A549 (cell line): ENCODE data around the gene C6orf163. TPM values are rescaled to one million over a fixed set of nuclear protein-coding genes. Genes with fewer than 3 reads are reported as not detected.

Experiments used
- ATAC-seq, 2 experiments: fragments of 200-7000 bp in 1 of 2; fragments of >200 bp in 1 of 2; cut with Nextera tagmentation in 1 of 2; cut with Tn5 transposase in 1 of 2; 3 replicates each; pipeline versions ENCODE4 v1.8.0 to v1.9.1; 2018 to 2020; ENCODE audit warnings: mild to moderate bottlenecking in 1 of 2, moderate library complexity in 1 of 2
- CTCF ChIA-PET: fragments of 300-600 bp; sonication (Branson Sonifier 250); formaldehyde crosslinking; extraction: SDS; loops from one replicate; lab custom pipeline; 2021; ENCODE audit warnings: antibody characterized with exemption, inconsistent platforms; lab: Yijun Ruan, JAX
- POLR2A ChIA-PET: fragments of 350-600 bp; formaldehyde crosslinking; extraction: SDS; loops from one replicate; lab custom pipeline; 2021; ENCODE audit warnings: antibody characterized with exemption, inconsistent platforms; lab: Yijun Ruan, JAX
- DNase-seq, 2 experiments: peaks; one replicate each; pipeline versions ENCODE4 v3.0.0 to v3.0.0-alpha.2; 2011 to 2016; ENCODE audit warnings: low read depth in 1 of 2, low spot score in 1 of 2
- FAIRE-seq: peaks from 2 replicates; lab custom pipeline; 2011; peaks lifted over from hg19 to GRCh38; lab: Jason Lieb, UNC
- H3K27ac ChIP-seq, 2 experiments: fragments of >200 bp; sonication (Bioruptor Twin); formaldehyde crosslinking; 3 replicates each; pipeline ENCODE4 v1.5.1; 2016 to 2017
- H3K4me1 ChIP-seq: fragments of >200 bp; sonication (Bioruptor Twin); formaldehyde crosslinking; 3 replicates; pipeline ENCODE4 v1.6.1; 2016
- H3K4me2 ChIP-seq: fragments of >200 bp; sonication (Bioruptor Twin); formaldehyde crosslinking; 3 replicates; pipeline ENCODE4 v1.6.1; 2016
- H3K4me3 ChIP-seq: fragments of >200 bp; sonication (Bioruptor Twin); formaldehyde crosslinking; 3 replicates; pipeline ENCODE4 v1.5.1; 2016
- H3K9me3 ChIP-seq: fragments of >200 bp; sonication (Bioruptor Twin); formaldehyde crosslinking; 3 replicates; pipeline ENCODE4 v1.6.1; 2016
- EP300 ChIP-seq, 2 experiments: fragments of >200 bp; sonication (Bioruptor Twin); formaldehyde crosslinking; IDR thresholded peaks; 2 replicates in 1 of 2; 3 replicates in 1 of 2; pipeline ENCODE4 v1.6.1; 2016 to 2017
- ESRRA ChIP-seq: fragments of 150-350 bp; IDR thresholded peaks from 2 replicates; pipeline ENCODE4 v1.6.1; 2014; ENCODE audit warnings: mild to moderate bottlenecking, low read length, borderline replicate concordance
- FOSL2 ChIP-seq, 2 experiments: fragments of 450-650 bp in 1 of 2; fragments of >200 bp in 1 of 2; sonication (Bioruptor Twin) in 1 of 2; formaldehyde crosslinking; IDR thresholded peaks; 2 replicates each; pipeline versions ENCODE4 v1.5.0 to v1.6.1; 2016 to 2020; ENCODE audit warnings: mild to moderate bottlenecking in 1 of 2, moderate library complexity in 1 of 2
- HEYL ChIP-seq: fragments of 250-450 bp; sonication (Bioruptor Pico); IDR thresholded peaks from 2 replicates; pipeline ENCODE4 v1.8.0; 2021; ENCODE audit warnings: mild to moderate bottlenecking, moderate library complexity
- HOXB5 ChIP-seq: fragments of 250-450 bp; sonication (Bioruptor Pico); IDR thresholded peaks from 2 replicates; pipeline ENCODE4 v1.5.0; 2020; ENCODE audit warnings: mild to moderate bottlenecking, moderate library complexity
- KDM1A ChIP-seq: fragments of 200-600 bp; sonication (generic); IDR thresholded peaks from 2 replicates; pipeline ENCODE4 v1.6.1; 2016; ENCODE audit warnings: low read depth, mild to moderate bottlenecking
- MAFK ChIP-seq: fragments of 450-650 bp; IDR thresholded peaks from 2 replicates; pipeline ENCODE4 v1.6.1; 2014; ENCODE audit not compliant: partially characterized antibody
- NFE2L2 ChIP-seq: fragments of 150-350 bp; conservative IDR thresholded peaks from 2 replicates; pipeline ENCODE4 v1.6.1; 2014; ENCODE audit warnings: low read length
- NPAS2 ChIP-seq: fragments of 250-450 bp; sonication (Bioruptor Pico); IDR thresholded peaks from 2 replicates; pipeline ENCODE4 v1.8.0; 2022; ENCODE audit warnings: mild to moderate bottlenecking, moderate library complexity, borderline replicate concordance
- POLR2A ChIP-seq: IDR thresholded peaks from 2 replicates; pipeline ENCODE4 v1.6.1; 2012; ENCODE audit warnings: mild to moderate bottlenecking, low read length
- RAD21 ChIP-seq, 2 experiments: fragments of >200 bp in 1 of 2; sonication (Bioruptor Twin) in 1 of 2; formaldehyde crosslinking in 1 of 2; IDR thresholded peaks in 1 of 2; conservative IDR thresholded peaks in 1 of 2; 2 replicates in 1 of 2; 3 replicates in 1 of 2; pipeline ENCODE4 v1.6.1; 2012 to 2018; ENCODE audit warnings: inconsistent platforms in 1 of 2
- RCOR1 ChIP-seq: fragments of 150-350 bp; IDR thresholded peaks from 2 replicates; pipeline ENCODE4 v1.6.1; 2014; ENCODE audit warnings: antibody characterized with exemption, low read length, low read depth
- SREBF2 ChIP-seq: fragments of 450-650 bp; IDR thresholded peaks from 2 replicates; pipeline ENCODE4 v1.6.1; 2014; ENCODE audit warnings: mild to moderate bottlenecking, moderate library complexity
- ZNF302 ChIP-seq: fragments of 250-450 bp; sonication (Bioruptor Pico); IDR thresholded peaks from 2 replicates; pipeline ENCODE4 v1.9.0; 2021; ENCODE audit warnings: inconsistent platforms, mild to moderate bottlenecking, moderate library complexity
- WGBS: methylation state at CpG from one replicate; pipeline ENCODE4 v1.1.6; 2017; ENCODE audit errors: missing lambda C conversion rate; 5-methylcytosine and 5-hydroxymethylcytosine counted together
- polyA plus RNA-seq, 4 experiments: library from polyadenylated mRNA; depleted of rRNA in 3 of 4; stranded (reverse); fragments of >200 nt; fragmentation: RNase III in 1 of 4; extraction: RNeasy Plus Mini Kit Qiagen cat#74134 plus additional on column Dnase treatment in 1 of 4; gene quantifications; 2 replicates in 3 of 4; 3 replicates in 1 of 4; pipeline ENCODE4 v1.2.3, GENCODE V29; 2011 to 2017
- TF ChIP-seq, protein P1 (sequence below): fragments of 200-600 bp; sonication (generic); IDR thresholded peaks from 2 replicates; pipeline ENCODE4 v1.6.1; 2016; ENCODE audit warnings: antibody characterized with exemption, mild to moderate bottlenecking, moderate library complexity
- TF ChIP-seq, protein P2 (sequence below): fragments of >200 bp; sonication (Bioruptor Twin); formaldehyde crosslinking; IDR thresholded peaks from 3 replicates; pipeline ENCODE4 v1.6.1; 2016
- TF ChIP-seq, protein P3 (sequence below): fragments of >200 bp; sonication (Bioruptor Twin); formaldehyde crosslinking; IDR thresholded peaks from 2 replicates; pipeline ENCODE4 v1.6.1; 2016
- TF ChIP-seq, protein P4 (sequence below): IDR thresholded peaks from 2 replicates; pipeline ENCODE4 v1.6.1; 2012
- TF ChIP-seq, protein P5 (sequence below): fragments of 150-350 bp; IDR thresholded peaks from 2 replicates; pipeline ENCODE4 v1.6.1; 2014; ENCODE audit warnings: low read depth, mild to moderate bottlenecking, low read length
- TF ChIP-seq, protein P6 (sequence below): fragments of 450-650 bp; IDR thresholded peaks from 2 replicates; pipeline ENCODE4 v1.6.1; 2014; ENCODE audit warnings: antibody characterized with exemption

The C6orf163 gene
- polyA plus RNA-seq, 2 of the 4 experiments (the other 2 are of a cell fraction): 0.39 to 0.44 TPM

DNA sequence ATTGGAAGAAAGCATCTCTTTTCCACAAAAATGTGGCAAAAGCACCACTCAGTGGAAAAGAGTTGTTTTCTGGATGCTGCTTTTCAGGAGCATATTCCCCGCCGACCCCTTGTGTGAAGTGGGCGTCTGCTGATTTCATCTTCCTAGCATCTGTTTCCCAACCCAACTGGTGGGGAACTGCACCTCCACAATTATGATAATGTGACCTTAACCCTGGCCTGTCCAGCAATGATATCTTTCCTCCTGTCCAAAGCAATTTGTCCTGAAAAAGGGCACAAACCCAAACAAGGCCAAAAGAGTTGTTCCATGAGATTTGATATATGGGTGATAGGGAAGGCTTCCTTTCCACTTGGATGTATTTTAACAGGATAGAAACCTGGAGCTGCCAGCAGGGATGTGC lies 29.5 kb upstream of the C6orf163 start:
- CTCF ChIA-PET: no interaction called here
- 83% methylated on average over 3 of the region's 3 CpGs for WGBS
- no peak for TF ChIP-seq NFE2L2
- TF ChIP-seq, protein P1, sequence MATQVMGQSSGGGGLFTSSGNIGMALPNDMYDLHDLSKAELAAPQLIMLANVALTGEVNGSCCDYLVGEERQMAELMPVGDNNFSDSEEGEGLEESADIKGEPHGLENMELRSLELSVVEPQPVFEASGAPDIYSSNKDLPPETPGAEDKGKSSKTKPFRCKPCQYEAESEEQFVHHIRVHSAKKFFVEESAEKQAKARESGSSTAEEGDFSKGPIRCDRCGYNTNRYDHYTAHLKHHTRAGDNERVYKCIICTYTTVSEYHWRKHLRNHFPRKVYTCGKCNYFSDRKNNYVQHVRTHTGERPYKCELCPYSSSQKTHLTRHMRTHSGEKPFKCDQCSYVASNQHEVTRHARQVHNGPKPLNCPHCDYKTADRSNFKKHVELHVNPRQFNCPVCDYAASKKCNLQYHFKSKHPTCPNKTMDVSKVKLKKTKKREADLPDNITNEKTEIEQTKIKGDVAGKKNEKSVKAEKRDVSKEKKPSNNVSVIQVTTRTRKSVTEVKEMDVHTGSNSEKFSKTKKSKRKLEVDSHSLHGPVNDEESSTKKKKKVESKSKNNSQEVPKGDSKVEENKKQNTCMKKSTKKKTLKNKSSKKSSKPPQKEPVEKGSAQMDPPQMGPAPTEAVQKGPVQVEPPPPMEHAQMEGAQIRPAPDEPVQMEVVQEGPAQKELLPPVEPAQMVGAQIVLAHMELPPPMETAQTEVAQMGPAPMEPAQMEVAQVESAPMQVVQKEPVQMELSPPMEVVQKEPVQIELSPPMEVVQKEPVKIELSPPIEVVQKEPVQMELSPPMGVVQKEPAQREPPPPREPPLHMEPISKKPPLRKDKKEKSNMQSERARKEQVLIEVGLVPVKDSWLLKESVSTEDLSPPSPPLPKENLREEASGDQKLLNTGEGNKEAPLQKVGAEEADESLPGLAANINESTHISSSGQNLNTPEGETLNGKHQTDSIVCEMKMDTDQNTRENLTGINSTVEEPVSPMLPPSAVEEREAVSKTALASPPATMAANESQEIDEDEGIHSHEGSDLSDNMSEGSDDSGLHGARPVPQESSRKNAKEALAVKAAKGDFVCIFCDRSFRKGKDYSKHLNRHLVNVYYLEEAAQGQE: no peak
- no peak for TF ChIP-seq SREBF2
- TF ChIP-seq KDM1A: no peak
- TF ChIP-seq NPAS2 (CRISPR knock-in tag): no peak
- no peak for TF ChIP-seq ESRRA
- TF ChIP-seq HEYL (CRISPR knock-in tag): no peak
- TF ChIP-seq, protein P2, sequence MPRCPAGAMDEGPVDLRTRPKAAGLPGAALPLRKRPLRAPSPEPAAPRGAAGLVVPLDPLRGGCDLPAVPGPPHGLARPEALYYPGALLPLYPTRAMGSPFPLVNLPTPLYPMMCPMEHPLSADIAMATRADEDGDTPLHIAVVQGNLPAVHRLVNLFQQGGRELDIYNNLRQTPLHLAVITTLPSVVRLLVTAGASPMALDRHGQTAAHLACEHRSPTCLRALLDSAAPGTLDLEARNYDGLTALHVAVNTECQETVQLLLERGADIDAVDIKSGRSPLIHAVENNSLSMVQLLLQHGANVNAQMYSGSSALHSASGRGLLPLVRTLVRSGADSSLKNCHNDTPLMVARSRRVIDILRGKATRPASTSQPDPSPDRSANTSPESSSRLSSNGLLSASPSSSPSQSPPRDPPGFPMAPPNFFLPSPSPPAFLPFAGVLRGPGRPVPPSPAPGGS: no peak
- no peak for TF ChIP-seq HOXB5
- TF ChIP-seq RCOR1: no peak
- TF ChIP-seq, protein P3, sequence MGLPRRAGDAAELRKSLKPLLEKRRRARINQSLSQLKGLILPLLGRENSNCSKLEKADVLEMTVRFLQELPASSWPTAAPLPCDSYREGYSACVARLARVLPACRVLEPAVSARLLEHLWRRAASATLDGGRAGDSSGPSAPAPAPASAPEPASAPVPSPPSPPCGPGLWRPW: no peak
- TF ChIP-seq EP300 (IDR thresholded peaks at IDR 0.05): no peak
- TF ChIP-seq ZNF302: no peak
- no peak for TF ChIP-seq RAD21 (conservative IDR thresholded peaks at IDR 0.05 in 1 of 2, IDR thresholded peaks at IDR 0.05 in 1 of 2)
- H3K9me3 ChIP-seq: no peaks in the 10 kb centered on the region
- H3K4me1 ChIP-seq: no peaks in the 10 kb centered on the region
- DNase-seq (no peak), ATAC-seq (no peak), FAIRE-seq (no peak)
- H3K4me3 ChIP-seq: no peak overlapping the region
- POLR2A ChIA-PET: no interaction called here
- no peak overlapping the region for H3K27ac ChIP-seq
- no peak overlapping the region for H3K4me2 ChIP-seq

DNA sequence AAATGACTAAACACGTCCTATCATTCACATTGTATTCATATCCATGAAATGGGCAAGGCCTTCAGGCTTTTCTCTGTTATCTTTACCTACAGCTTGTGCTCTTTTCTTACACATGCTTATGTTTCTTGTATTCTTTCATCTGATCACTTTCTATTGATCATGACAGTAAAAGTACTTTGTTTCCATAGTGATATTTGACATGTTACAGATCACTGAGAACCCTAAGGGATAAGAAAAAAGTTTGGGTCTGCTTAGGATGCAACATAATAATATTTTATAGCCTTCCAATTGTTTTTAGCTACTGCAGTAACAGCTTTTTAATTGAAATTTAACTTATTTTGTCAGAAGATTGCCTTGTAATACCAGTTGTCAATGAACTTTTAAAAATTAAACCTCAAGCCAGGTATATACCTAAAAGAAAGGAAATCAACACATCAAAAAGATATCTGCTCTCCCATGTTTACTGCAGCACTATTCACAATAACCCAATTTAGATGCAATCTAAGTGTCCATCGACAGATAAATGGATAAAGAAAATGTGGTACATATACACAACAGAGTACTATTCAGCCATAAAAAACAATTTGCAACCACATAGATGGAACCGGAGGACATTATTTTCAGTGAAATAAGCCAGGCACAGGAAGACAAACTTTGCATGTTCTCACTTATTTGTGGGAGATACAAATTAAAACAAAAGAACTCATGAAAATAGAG lies 25.2 kb upstream of the C6orf163 start:
- 44% methylated on average over 3 of the region's 3 CpGs for WGBS
- ChIA-PET POLR2A (no interaction called here), CTCF (no interaction called here)
- Histone ChIP-seq H3K4me3 (no peak overlapping the region), H3K4me2 (no peak overlapping the region), H3K27ac (no peak overlapping the region), H3K4me1 (no peaks in the 10 kb centered on the region), H3K9me3 (no peaks in the 10 kb centered on the region)
- no peak for DNase-seq
- no peak for ATAC-seq
- TF ChIP-seq, protein P4, sequence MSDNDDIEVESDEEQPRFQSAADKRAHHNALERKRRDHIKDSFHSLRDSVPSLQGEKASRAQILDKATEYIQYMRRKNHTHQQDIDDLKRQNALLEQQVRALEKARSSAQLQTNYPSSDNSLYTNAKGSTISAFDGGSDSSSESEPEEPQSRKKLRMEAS: no peak
- TF ChIP-seq NFE2L2: no peak
- TF ChIP-seq MAFK: no peak
- TF ChIP-seq NPAS2 (CRISPR knock-in tag): no peak
- no peak for TF ChIP-seq RCOR1
- TF ChIP-seq FOSL2 (IDR thresholded peaks at IDR 0.05): no peak
- TF ChIP-seq FOSL2 (CRISPR knock-in tag; IDR thresholded peaks at IDR 0.05): no peak
- TF ChIP-seq SREBF2: no peak
- TF ChIP-seq, protein P5, sequence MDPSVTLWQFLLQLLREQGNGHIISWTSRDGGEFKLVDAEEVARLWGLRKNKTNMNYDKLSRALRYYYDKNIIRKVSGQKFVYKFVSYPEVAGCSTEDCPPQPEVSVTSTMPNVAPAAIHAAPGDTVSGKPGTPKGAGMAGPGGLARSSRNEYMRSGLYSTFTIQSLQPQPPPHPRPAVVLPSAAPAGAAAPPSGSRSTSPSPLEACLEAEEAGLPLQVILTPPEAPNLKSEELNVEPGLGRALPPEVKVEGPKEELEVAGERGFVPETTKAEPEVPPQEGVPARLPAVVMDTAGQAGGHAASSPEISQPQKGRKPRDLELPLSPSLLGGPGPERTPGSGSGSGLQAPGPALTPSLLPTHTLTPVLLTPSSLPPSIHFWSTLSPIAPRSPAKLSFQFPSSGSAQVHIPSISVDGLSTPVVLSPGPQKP: no peak
- TF ChIP-seq POLR2A: no peak
- TF ChIP-seq, protein P6, sequence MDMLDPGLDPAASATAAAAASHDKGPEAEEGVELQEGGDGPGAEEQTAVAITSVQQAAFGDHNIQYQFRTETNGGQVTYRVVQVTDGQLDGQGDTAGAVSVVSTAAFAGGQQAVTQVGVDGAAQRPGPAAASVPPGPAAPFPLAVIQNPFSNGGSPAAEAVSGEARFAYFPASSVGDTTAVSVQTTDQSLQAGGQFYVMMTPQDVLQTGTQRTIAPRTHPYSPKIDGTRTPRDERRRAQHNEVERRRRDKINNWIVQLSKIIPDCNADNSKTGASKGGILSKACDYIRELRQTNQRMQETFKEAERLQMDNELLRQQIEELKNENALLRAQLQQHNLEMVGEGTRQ: no peak
- no peak for TF ChIP-seq KDM1A
- no peak for FAIRE-seq
